GM12872 (cell line): ENCODE results near the gene FHIP1B.

Experiments used
- CTCF ChIP-seq: IDR thresholded peaks from 3 replicates; pipeline ENCODE4 v1.5.1; 2011; ENCODE audit warnings: low read depth, mild to moderate bottlenecking, low read length, moderate library complexity; ENCODE audit not compliant: insufficient read depth

Gene FHIP1B

GRCh38 chr11:6234387-6235107 lies at the start of gene FHIP1B:
Gene FHIP1B, minus strand, starts transcription at chr11:6234636. Its CDS starts 10,120 bp downstream, at chr11:6224516.
- no peak for TF ChIP-seq CTCF

GRCh38 chr11:6283453-6284023 lies 49.1 kb upstream of the FHIP1B start:
- no peak for TF ChIP-seq CTCF

- TF ChIP-seq CTCF = no peak
These were observed 38.8 kb upstream of the FHIP1B start for GRCh38 chr11:6273188-6273587.

GRCh38 chr11:6271598-6271997 lies 37.2 kb upstream of the FHIP1B start:
- no peak for TF ChIP-seq CTCF

- TF ChIP-seq CTCF = no peak
These were observed 36.3 kb upstream of the FHIP1B start for GRCh38 chr11:6270584-6271246.

- no peak for TF ChIP-seq CTCF
These were observed 35.6 kb upstream of the FHIP1B start for GRCh38 chr11:6269994-6270393.

GRCh38 chr11:6268820-6269219 lies 34.4 kb upstream of the FHIP1B start:
- no peak for TF ChIP-seq CTCF
